ENCODE measurements around the gene TNFAIP8L1. TPM values are rescaled to one million over a fixed set of nuclear protein-coding genes. Genes with fewer than 3 reads are reported as not detected.

Gene TNFAIP8L1
- total and polyA plus RNA-seq, 2 donors from 2014 or later: 11.5 to 16.0 TPM

GRCh38 chr19:4657835-4658234, 18.5 kb downstream of the TNFAIP8L1 start:
- no peak overlapping the region for H3K27ac ChIP-seq (ENCODE audit: low read depth in 2 of 2, low read length in 2 of 2)
- intact Hi-C loops (cut with DNase I): no loop called here
- H3K9me3 ChIP-seq (ENCODE audit: control insufficient read depth in 2 of 3, insufficient read depth in 1 of 3, low read length in 3 of 3): no peaks in the 10 kb centered on the region
- H3K27me3 ChIP-seq (ENCODE audit: control insufficient read depth, insufficient read depth, low read length): no peaks in the 10 kb centered on the region
- H3K36me3 ChIP-seq (ENCODE audit: control insufficient read depth in 2 of 3, insufficient read depth in 3 of 3, low read length in 3 of 3): peaks cover 5 to 20% (median 14%) of the 10 kb centered on the region in 3 donors
- no peak overlapping the region for H3K4me3 ChIP-seq (ENCODE audit: low read length in 3 of 3)
- no peak for TF ChIP-seq CTCF (IDR thresholded peaks at IDR 0.05; ENCODE audit: borderline replicate concordance, extremely low read depth, insufficient read depth)
- DNase-seq: no peak
- no peak for FAIRE-seq
- H3K9ac ChIP-seq (ENCODE audit: low read length in 3 of 3): no peak overlapping the region
- H3K4me1 ChIP-seq (ENCODE audit: control insufficient read depth in 2 of 3, insufficient read depth in 2 of 3, low read depth in 1 of 3, low read length in 3 of 3): no peaks in the 10 kb centered on the region

GRCh38 chr19:4660181-4660791, 21.0 kb downstream of the TNFAIP8L1 start:
- no peak overlapping the region for H3K9ac ChIP-seq (ENCODE audit: low read length in 3 of 3)

GRCh38 chr19:4660993-4661392, 21.7 kb downstream of the TNFAIP8L1 start:
- H3K36me3 ChIP-seq (ENCODE audit: control insufficient read depth in 2 of 3, insufficient read depth in 3 of 3, low read length in 3 of 3): peaks cover 5 to 23% (median 18%) of the 10 kb centered on the region in 3 donors
- DNase-seq (no peak), FAIRE-seq (no peak)
- no peak overlapping the region for H3K4me3 ChIP-seq (ENCODE audit: low read length in 3 of 3)
- H3K4me1 ChIP-seq (ENCODE audit: control insufficient read depth in 2 of 3, insufficient read depth in 2 of 3, low read depth in 1 of 3, low read length in 3 of 3): no peaks in the 10 kb centered on the region
- TF ChIP-seq CTCF (IDR thresholded peaks at IDR 0.05; ENCODE audit: borderline replicate concordance, extremely low read depth, insufficient read depth): no peak
- H3K27ac ChIP-seq (ENCODE audit: low read depth in 2 of 2, low read length in 2 of 2): no peak overlapping the region
- no peaks in the 10 kb centered on the region for H3K27me3 ChIP-seq (ENCODE audit: control insufficient read depth, insufficient read depth, low read length)
- H3K9ac ChIP-seq (ENCODE audit: low read length in 3 of 3): no peak overlapping the region
- H3K9me3 ChIP-seq (ENCODE audit: control insufficient read depth in 2 of 3, insufficient read depth in 1 of 3, low read length in 3 of 3): no peaks in the 10 kb centered on the region
- intact Hi-C loops (cut with DNase I): no loop called here

More at GRCh38 chr19:4660181-4660791, 21.0 kb downstream of the TNFAIP8L1 start:
- no peak overlapping the region for H3K4me3 ChIP-seq (ENCODE audit: low read length in 3 of 3)
- no peaks in the 10 kb centered on the region for H3K9me3 ChIP-seq (ENCODE audit: control insufficient read depth in 2 of 3, insufficient read depth in 1 of 3, low read length in 3 of 3)
- FAIRE-seq (no peak), DNase-seq (no peak)
- H3K36me3 ChIP-seq (ENCODE audit: control insufficient read depth in 2 of 3, insufficient read depth in 3 of 3, low read length in 3 of 3): peaks cover 5 to 23% (median 18%) of the 10 kb centered on the region in 3 donors
- intact Hi-C loops (cut with DNase I): no loop called here
- H3K27ac ChIP-seq (ENCODE audit: low read depth in 2 of 2, low read length in 2 of 2): no peak overlapping the region
- TF ChIP-seq CTCF (IDR thresholded peaks at IDR 0.05; ENCODE audit: borderline replicate concordance, extremely low read depth, insufficient read depth): no peak
- no peaks in the 10 kb centered on the region for H3K4me1 ChIP-seq (ENCODE audit: control insufficient read depth in 2 of 3, insufficient read depth in 2 of 3, low read depth in 1 of 3, low read length in 3 of 3)
- H3K27me3 ChIP-seq (ENCODE audit: control insufficient read depth, insufficient read depth, low read length): no peaks in the 10 kb centered on the region

Data from kidney (tissue), 14 donors.